ENCODE results near the gene NPAS3. TPM values are rescaled to one million over a fixed set of nuclear protein-coding genes. Genes with fewer than 3 reads are reported as not detected.

The NPAS3 gene
- total RNA-seq, 2 donors from 2014 or later, result 1.1 to 1.8 TPM

DNA sequence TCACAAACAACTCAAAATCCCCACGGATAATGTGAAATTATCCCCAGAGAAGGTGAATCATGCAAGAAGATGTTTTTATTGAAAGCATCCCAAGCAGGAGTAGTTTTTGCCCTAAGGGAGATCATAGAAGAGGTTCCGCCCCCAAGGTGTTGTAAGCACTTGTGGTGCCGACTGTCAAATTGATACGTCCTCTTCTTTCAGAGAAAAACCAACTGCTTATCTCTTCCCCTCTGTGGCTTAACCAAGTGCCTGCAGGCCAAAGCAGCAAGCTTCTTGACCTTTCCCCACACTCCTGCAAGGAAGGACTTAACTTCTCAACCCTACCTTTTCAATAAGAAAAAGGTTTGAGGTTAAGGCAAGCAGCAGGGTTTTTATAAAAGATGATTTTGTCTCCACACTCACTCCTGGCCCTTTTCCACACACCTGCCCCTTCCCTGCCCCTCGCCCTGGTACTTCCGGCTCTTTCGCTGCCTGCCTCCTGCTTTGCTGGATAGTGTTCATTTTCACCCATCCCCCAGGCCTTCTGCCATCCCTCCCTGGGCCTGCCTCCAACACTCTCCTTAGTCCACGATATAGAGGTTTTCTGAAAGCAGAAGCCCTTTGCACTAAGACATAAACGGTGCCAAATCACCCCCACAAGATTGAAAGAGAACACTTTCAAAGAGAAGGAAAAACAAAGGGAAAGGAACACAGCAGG lies 897.7 kb downstream of the NPAS3 start:
- H3K4me3 ChIP-seq, result no peak overlapping the region
- H3K9me3 ChIP-seq, result no peaks in the 10 kb centered on the region
- H3K4me1 ChIP-seq (replicated peaks), result no peaks in the 10 kb centered on the region
- 52% methylated on average over 9 of the region's 9 CpGs for WGBS
- no peaks in the 10 kb centered on the region for H3K36me3 ChIP-seq
- H3K27ac ChIP-seq, result no peak overlapping the region
- DNase-seq (ENCODE audit: low spot score), result no peak
- no peaks in the 10 kb centered on the region for H3K27me3 ChIP-seq (replicated peaks; ENCODE audit: insufficient read depth)
- TF ChIP-seq POLR2AphosphoS5 (IDR thresholded peaks at IDR 0.05) (no peak), POLR2A (IDR thresholded peaks at IDR 0.05) (no peak)
- TF ChIP-seq, protein P1, sequence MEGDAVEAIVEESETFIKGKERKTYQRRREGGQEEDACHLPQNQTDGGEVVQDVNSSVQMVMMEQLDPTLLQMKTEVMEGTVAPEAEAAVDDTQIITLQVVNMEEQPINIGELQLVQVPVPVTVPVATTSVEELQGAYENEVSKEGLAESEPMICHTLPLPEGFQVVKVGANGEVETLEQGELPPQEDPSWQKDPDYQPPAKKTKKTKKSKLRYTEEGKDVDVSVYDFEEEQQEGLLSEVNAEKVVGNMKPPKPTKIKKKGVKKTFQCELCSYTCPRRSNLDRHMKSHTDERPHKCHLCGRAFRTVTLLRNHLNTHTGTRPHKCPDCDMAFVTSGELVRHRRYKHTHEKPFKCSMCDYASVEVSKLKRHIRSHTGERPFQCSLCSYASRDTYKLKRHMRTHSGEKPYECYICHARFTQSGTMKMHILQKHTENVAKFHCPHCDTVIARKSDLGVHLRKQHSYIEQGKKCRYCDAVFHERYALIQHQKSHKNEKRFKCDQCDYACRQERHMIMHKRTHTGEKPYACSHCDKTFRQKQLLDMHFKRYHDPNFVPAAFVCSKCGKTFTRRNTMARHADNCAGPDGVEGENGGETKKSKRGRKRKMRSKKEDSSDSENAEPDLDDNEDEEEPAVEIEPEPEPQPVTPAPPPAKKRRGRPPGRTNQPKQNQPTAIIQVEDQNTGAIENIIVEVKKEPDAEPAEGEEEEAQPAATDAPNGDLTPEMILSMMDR (IDR thresholded peaks at IDR 0.05), result no peak
- intact Hi-C loops (cut with DNase I), result loop anchor here (10.0 kb wide), 1 partner anchor 488 kb away; no protein-coding TSS in a partner anchor

DNA sequence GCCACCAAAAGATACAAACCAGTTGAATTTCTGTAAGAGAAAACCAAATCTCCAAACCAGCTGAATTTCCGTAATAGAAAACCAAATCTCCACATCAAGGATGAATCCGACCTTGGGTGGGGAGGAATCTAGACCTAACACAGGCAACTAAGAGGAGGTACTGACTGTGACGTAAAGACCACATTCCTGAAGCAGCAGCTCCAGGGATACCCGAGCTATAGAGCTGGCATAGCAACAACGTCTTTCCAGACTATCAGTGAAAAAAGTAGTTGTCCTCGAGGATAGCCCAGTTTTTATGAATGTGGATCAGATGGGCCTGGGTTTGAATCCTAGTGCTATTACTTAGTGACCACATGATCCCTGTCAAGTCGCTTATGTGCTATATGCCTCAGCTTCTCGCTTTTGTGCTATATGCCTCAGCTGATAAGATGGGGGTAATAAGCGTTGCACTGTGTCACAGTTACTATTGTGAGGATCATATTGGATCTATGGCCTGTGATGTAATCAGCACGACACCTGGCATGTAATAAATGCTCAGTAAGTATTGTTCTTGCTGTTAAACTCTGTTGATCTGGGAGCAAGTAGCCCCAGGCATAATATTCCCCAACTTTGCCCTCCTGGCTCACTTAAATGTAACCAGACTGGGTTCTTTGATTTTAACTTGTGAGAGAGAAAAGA lies 898.4 kb downstream of the NPAS3 start:
- 89% methylated on average over 9 of the region's 10 CpGs for WGBS
- intact Hi-C loops (cut with DNase I), result loop anchor here (10.0 kb wide), 1 partner anchor 488 kb away; no protein-coding TSS in a partner anchor
- no peaks in the 10 kb centered on the region for H3K36me3 ChIP-seq
- no peaks in the 10 kb centered on the region for H3K9me3 ChIP-seq
- H3K27ac ChIP-seq, result no peak overlapping the region
- no peak for DNase-seq (ENCODE audit: low spot score)
- TF ChIP-seq POLR2A (IDR thresholded peaks at IDR 0.05), result no peak
- TF ChIP-seq, protein P1 (IDR thresholded peaks at IDR 0.05), result no peak
- no peak for TF ChIP-seq POLR2AphosphoS5 (IDR thresholded peaks at IDR 0.05)
- no peaks in the 10 kb centered on the region for H3K27me3 ChIP-seq (replicated peaks; ENCODE audit: insufficient read depth)
- H3K4me1 ChIP-seq (replicated peaks), result no peaks in the 10 kb centered on the region
- H3K4me3 ChIP-seq, result no peak overlapping the region

DNA sequence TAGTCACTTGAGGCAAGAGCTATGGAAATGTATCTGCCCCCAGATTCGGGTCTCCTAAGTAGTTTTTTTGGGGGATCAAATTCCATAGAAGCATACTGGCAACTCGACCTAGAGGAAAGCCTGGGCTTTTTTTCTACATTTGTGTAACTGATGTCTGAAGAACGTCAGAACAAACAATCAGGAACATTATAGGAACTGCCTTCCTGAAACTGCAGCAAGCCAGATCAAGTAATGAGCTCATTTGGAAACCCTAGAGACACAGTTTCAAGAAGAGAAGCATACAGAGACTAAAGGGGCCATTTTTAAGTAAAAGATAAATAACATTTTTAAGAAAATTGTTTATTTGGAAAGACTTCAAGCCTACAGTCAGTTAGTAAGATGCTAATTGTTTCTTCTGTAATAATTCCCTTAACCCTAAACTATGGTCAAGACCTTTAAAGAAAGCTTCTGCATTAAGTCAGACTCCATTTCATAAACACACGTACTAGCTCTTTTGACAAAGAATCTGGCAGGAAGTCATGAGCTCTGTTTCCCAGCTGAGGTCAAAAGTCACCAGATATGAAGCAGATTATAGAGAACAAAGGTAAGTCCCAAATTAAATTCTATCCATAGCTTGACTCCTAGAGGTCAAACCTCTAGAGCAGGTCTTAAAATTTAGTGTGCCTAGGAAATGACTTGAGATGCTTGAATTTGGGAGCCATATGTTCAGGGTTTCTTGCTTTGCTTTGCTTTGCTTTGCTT lies 899.4 kb downstream of the NPAS3 start:
- Histone ChIP-seq H3K4me1 (replicated peaks) (no peaks in the 10 kb centered on the region), H3K4me3 (no peak overlapping the region), H3K27me3 (replicated peaks; ENCODE audit: insufficient read depth) (no peaks in the 10 kb centered on the region), H3K36me3 (no peaks in the 10 kb centered on the region), H3K9me3 (no peaks in the 10 kb centered on the region), H3K27ac (peak overlapping the region in 1 of 2 donors; percentile 21)
- intact Hi-C loops (cut with DNase I), result loop anchor here (10.0 kb wide), 1 partner anchor 487 kb away; no protein-coding TSS in a partner anchor
- TF ChIP-seq, protein P1 (IDR thresholded peaks at IDR 0.05), result no peak
- peak; percentile 69 for TF ChIP-seq POLR2AphosphoS5 (IDR thresholded peaks at IDR 0.05)
- TF ChIP-seq POLR2A (IDR thresholded peaks at IDR 0.05), result no peak
- WGBS, result 40% methylated on average over 4 of the region's 4 CpGs
- peak; percentile 15 for DNase-seq (ENCODE audit: low spot score)

DNA sequence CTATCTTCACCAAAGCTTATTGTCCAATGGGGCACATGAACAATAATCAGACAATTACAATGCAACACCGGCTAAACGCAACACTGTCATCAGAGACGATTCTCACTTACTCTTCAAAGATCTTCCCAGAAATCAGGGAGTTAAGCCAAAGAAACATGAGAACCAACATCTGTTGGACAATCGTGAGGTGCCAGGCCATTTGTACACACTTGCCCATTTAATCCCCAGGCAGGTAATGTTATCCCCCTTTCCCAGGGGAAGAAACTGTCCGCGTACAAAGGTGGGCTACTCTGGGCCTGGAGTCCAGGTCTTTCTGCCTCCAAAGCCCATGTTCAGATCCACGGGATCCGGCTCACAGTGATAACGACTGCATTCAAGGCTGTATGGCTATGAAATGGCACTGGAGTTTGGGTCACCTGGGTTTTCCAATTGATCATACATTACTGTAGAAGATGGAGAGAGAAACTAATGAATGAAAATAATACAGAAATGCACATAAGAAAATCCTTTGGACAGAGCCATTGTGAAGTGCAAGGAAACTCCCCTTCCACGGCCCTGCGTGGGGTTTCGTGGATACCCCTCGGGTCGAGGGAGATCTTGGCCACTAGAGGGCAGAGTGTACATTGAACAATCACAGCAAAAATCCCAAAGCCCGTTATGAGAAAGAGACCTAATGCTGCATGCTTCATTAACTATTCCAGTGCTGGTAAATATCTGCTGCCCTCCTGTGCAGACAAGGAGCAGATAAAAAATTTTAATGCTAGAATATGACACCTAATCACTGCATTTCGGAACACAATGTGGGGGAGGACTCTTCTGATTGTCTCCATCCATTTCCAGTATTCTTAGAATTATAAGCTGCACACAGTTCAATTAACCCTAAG lies 900.8 kb downstream of the NPAS3 start:
- WGBS, result 46% methylated on average over 16 of the region's 16 CpGs
- Histone ChIP-seq H3K27ac (no peak overlapping the region), H3K4me1 (replicated peaks) (no peaks in the 10 kb centered on the region), H3K4me3 (no peak overlapping the region), H3K27me3 (replicated peaks; ENCODE audit: insufficient read depth) (no peaks in the 10 kb centered on the region), H3K36me3 (no peaks in the 10 kb centered on the region), H3K9me3 (no peaks in the 10 kb centered on the region)
- TF ChIP-seq POLR2A (IDR thresholded peaks at IDR 0.05), result no peak
- no peak for TF ChIP-seq POLR2AphosphoS5 (IDR thresholded peaks at IDR 0.05)
- TF ChIP-seq, protein P1 (IDR thresholded peaks at IDR 0.05), result peak; percentile 51 to 77 (median 72)
- DNase-seq (ENCODE audit: low spot score), result peak; percentile 19
- intact Hi-C loops (cut with DNase I), result loop anchor here (2.0 to 10.0 kb wide), 3 partner anchors 113 to 485 kb away; partner anchors contain the start of gene EGLN3
